ENCODE results near the gene ARHGAP45. TPM values are rescaled to one million over a fixed set of nuclear protein-coding genes. Genes with fewer than 3 reads are reported as not detected.
A peak's percentile ranks its signal among the peaks of the same experiment; 100 is the strongest.

ARHGAP45 gene
- total RNA-seq, 6 experiments from 2014 or later = 4.2 to 10.0 (median 7.3) TPM

DNA sequence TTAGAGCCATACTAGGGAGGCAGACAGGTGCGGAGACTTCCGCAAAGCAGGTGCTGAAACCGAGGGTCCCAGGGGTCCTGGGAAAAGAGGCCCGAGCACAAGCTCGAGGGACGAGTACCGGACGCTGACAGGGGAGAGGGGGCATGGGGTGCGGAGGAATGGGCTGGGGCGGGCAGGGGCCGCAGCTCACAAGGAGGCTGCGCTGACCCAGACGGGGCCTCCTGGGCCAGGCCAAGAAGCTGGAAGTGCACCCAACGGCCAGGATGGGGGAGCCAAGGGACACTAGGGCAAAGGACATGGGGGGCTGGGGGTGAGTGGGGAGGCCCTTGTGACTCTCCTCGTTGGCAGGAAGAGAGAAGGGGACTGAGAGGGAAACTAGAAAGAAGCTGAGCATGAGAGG is 26.4 kb downstream of the ARHGAP45 start:
- Histone ChIP-seq H3K36me3 (peaks cover 0 to 30% (median 15%) of the 10 kb centered on the region in 4 donors), H3K4me1 (peaks cover 0 to 26% (median 9%) of the 10 kb centered on the region in 4 donors)

DNA sequence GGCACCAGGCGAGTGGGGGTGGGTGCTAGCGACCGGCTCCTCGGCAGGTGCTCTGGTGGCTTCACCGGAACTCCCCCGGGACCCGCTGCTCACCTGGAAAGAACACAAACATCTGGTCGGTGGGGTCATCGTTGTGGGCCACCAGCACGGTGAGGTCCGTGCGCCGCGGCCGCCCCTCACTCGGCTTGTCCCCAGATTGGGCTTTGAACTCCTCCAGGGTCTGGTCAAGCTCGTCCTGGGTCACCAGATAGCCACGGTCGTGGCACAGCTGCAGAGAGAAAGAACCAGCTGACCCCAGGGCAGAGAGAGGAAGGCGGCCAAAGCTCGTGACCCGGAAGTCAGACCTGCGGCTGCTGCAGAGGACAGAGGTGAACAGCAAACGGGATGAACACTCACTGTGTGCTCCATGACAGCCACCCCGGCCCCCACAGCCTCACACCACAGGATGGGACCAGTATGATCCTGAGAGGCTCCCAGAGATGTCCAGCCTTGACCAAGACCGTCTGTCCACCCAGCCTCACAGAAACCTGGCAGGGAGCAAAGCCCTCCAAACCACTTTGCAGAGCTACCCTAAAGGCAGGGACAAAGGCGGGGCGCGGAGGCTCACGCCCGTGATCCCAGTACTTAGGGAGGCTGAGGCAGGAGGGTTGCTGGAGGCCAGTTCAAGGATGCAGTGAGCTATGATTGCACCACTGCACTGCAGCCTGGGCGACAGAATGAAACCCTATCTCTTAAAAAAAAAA is 27.0 kb downstream of the ARHGAP45 start:
- H3K27me3 ChIP-seq = no peaks in the 10 kb centered on the region
- intact Hi-C loops (cut with DNase I) = no loop called here
- peak; percentile 75 to 89 (median 88) for DNase-seq
- H3K9me3 ChIP-seq = no peaks in the 10 kb centered on the region
- H3K4me1 ChIP-seq = peaks cover 0 to 32% (median 13%) of the 10 kb centered on the region in 4 donors
- H3K4me3 ChIP-seq = peak overlapping the region; percentile 91 to 95 (median 92)
- H3K27ac ChIP-seq = peak overlapping the region; percentile 72 to 76 (median 73)
- H3K36me3 ChIP-seq = peaks cover 0 to 24% (median 13%) of the 10 kb centered on the region in 4 donors
- WGBS (ENCODE audit: insufficient coverage, low coverage, low lambda C conversion rate, missing lambda C conversion rate) = 13% methylated on average over 8 of the region's 32 CpGs
- peak; percentile 38 for TF ChIP-seq POLR2A (IDR thresholded peaks at IDR 0.05)
- TF ChIP-seq, protein P1, sequence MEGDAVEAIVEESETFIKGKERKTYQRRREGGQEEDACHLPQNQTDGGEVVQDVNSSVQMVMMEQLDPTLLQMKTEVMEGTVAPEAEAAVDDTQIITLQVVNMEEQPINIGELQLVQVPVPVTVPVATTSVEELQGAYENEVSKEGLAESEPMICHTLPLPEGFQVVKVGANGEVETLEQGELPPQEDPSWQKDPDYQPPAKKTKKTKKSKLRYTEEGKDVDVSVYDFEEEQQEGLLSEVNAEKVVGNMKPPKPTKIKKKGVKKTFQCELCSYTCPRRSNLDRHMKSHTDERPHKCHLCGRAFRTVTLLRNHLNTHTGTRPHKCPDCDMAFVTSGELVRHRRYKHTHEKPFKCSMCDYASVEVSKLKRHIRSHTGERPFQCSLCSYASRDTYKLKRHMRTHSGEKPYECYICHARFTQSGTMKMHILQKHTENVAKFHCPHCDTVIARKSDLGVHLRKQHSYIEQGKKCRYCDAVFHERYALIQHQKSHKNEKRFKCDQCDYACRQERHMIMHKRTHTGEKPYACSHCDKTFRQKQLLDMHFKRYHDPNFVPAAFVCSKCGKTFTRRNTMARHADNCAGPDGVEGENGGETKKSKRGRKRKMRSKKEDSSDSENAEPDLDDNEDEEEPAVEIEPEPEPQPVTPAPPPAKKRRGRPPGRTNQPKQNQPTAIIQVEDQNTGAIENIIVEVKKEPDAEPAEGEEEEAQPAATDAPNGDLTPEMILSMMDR (IDR thresholded peaks at IDR 0.05) = no peak
- ATAC-seq = peak; percentile 31 to 41 (median 37)

More for the DNA sequence above, 26.4 kb downstream of the ARHGAP45 start:
- DNase-seq = no peak
- H3K4me3 ChIP-seq = peak overlapping the region; percentile 91 to 95 (median 92)
- no peak for ATAC-seq
- H3K9me3 ChIP-seq = no peaks in the 10 kb centered on the region
- no peaks in the 10 kb centered on the region for H3K27me3 ChIP-seq
- intact Hi-C loops (cut with DNase I) = no loop called here
- TF ChIP-seq, protein P1 (IDR thresholded peaks at IDR 0.05) = no peak
- TF ChIP-seq POLR2A (IDR thresholded peaks at IDR 0.05) = no peak
- H3K27ac ChIP-seq = peak overlapping the region in 1 of 3 donors; percentile 72
- WGBS (ENCODE audit: insufficient coverage, low coverage, low lambda C conversion rate, missing lambda C conversion rate) = 59% methylated on average over 8 of the region's 15 CpGs

DNA sequence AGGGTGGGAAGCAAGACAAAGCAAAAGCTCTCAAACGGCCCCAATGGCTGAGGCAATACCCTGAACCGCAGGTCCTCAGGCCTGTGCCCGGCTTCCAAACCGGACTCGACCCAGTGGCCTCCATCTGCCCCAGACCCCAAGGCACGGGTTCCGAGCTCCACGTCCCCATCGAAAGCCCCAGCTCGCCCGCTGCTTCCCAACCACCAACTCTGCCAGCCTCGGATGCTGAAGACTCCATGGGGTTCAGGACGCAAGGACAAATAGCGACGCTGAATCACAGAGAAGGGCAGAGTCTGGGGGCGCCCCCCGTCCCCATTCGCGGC is 27.6 kb downstream of the ARHGAP45 start:
- peak in 1 of 3 donors; percentile 34 for DNase-seq
- H3K4me3 ChIP-seq = peak overlapping the region; percentile 91 to 95 (median 92)
- 0% methylated on average over 1 of the region's 19 CpGs for WGBS (ENCODE audit: insufficient coverage, low coverage, low lambda C conversion rate, missing lambda C conversion rate)
- no peaks in the 10 kb centered on the region for H3K9me3 ChIP-seq
- no peak for ATAC-seq
- intact Hi-C loops (cut with DNase I) = no loop called here
- no peaks in the 10 kb centered on the region for H3K27me3 ChIP-seq
- peaks cover 0 to 38% (median 17%) of the 10 kb centered on the region in 4 donors for H3K4me1 ChIP-seq
- H3K36me3 ChIP-seq = peaks cover 0 to 18% (median 10%) of the 10 kb centered on the region in 4 donors
- TF ChIP-seq, protein P1 (IDR thresholded peaks at IDR 0.05) = no peak
- TF ChIP-seq POLR2A (IDR thresholded peaks at IDR 0.05) = no peak
- peak overlapping the region; percentile 72 to 76 (median 73) for H3K27ac ChIP-seq

DNA sequence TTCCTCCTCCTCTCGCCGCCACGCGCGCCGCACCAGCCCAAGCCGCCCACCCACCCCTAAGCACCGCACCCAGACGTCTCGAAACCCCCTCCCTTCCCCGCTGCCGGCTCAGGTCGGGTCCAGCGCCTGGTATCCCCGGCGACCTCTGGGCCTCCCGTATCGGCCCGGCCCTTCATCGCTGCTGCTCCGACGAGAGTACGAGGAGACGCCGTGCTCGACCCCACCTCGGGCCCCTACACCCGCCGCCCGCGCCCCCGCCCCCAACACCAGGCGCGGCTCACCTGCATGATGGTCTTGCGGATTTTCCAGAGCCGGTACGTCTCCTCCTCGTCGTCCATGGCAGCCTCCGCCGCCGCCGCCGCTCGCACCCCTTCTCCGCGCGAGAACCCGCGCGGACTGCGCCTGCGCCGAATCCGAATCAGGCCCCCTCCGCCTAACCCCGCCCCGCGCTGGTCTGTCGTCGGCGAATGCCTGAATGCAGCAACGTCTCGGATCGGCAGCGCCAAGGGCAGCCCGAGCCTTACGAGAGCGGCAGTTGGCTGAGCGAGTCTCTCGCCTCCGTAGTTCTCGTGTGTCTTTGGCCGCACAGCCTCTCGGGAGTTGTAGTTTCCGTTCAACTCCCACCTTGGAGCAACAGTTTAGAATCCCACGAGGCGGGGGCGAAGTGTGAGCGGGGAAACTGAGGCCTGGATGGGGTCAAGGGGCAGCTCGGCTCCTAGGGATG is 28.2 kb downstream of the ARHGAP45 start, which contains the start of gene POLR2E:
Gene POLR2E, minus strand, starts transcription at position 398 of the 724 bp plus-strand sequence. Its CDS starts 60 bp downstream, at position 338.
- Histone ChIP-seq H3K36me3 (peaks cover 0 to 17% (median 10%) of the 10 kb centered on the region in 4 donors), H3K27me3 (no peaks in the 10 kb centered on the region), H3K9me3 (no peaks in the 10 kb centered on the region), H3K27ac (peak within 1 kb of the TSS; percentile 72 to 76 (median 73)), H3K4me1 (peaks cover 0 to 42% (median 17%) of the 10 kb centered on the region in 4 donors), H3K4me3 (peak within 1 kb of the TSS; percentile 91 to 95 (median 92))
- DNase-seq = peak; percentile 99
- WGBS (ENCODE audit: insufficient coverage, low coverage, low lambda C conversion rate, missing lambda C conversion rate) = 0% methylated on average over 6 of the region's 81 CpGs
- intact Hi-C loops (cut with DNase I) = no loop called here
- peak; percentile 80 for TF ChIP-seq POLR2A (IDR thresholded peaks at IDR 0.05)
- TF ChIP-seq, protein P1 (IDR thresholded peaks at IDR 0.05) = no peak
- peak; percentile 77 to 82 (median 78) for ATAC-seq

Measured in right lobe of liver (tissue), 6 donors.